HG03442 (cell line): ENCODE results near the gene CACTIN.
"Not testable (repeated sequence)": the region's sequence is repeated elsewhere in the genome, so short reads cannot be mapped to it uniquely, and the experiment has no call there.

Experiments used
- ATAC-seq: cut with Tn5 transposase; IDR thresholded peaks from one replicate; pipeline ENCODE4 v1.9.1; 2021; ENCODE audit warnings: mild to moderate bottlenecking, moderate library complexity; ENCODE audit not compliant: unreplicated experiment

The CACTIN gene

DNA sequence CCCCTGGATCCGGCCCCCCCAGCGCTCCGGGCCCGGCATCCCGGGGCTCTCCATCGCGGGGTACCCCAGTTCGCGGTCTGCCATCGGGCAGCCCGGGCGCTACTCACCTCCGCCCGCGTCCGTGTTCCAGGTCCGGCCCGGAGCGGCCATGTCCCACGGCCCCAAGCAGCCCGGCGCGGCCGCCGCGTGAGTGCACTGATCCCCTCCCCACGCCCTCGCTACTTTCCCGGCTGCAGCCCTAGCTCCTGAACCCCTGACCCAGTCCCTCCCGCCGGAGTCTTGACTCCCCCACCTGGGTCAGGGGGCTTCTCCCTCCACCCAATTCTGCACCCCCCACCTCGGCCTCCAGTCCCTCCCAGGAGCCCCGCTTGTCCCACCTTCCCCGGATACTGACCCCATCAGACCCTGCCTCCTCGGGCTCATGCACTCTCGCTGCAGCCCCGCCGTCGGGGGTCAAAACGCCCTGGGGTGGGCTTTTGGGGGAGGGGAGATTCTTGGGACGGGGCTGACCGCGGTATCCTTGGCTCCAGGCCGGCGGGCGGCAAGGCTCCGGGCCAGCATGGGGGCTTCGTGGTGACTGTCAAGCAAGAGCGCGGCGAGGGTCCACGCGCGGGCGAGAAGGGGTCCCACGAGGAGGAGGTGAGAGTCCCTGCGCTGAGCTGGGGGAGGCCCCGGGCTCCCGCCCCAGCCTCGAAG, 53.3 kb downstream of the CACTIN start:
- ATAC-seq = peak; percentile 2

DNA sequence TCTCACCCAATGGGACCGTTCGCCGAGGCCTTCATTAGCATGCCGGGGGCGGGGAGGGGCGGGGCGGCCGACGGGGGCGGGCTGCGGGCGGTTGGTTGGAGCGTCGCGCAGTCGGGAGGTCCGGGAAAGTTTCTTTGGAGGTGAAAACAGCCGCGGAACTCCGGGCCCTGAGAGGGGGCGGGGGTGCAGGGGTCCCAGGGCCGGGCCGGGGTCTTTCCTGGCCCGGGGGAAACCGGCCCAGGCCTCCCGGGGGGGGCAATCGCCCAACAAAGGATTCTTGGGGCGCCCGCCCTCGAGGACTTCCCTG, 53.8 kb downstream of the CACTIN start, which contains the start of gene HMG20B:
Gene HMG20B, plus strand, starts transcription at position 90 of the 307 bp plus-strand sequence. CDS start 366 bp downstream, outside the sequence.
- no peak for ATAC-seq

DNA sequence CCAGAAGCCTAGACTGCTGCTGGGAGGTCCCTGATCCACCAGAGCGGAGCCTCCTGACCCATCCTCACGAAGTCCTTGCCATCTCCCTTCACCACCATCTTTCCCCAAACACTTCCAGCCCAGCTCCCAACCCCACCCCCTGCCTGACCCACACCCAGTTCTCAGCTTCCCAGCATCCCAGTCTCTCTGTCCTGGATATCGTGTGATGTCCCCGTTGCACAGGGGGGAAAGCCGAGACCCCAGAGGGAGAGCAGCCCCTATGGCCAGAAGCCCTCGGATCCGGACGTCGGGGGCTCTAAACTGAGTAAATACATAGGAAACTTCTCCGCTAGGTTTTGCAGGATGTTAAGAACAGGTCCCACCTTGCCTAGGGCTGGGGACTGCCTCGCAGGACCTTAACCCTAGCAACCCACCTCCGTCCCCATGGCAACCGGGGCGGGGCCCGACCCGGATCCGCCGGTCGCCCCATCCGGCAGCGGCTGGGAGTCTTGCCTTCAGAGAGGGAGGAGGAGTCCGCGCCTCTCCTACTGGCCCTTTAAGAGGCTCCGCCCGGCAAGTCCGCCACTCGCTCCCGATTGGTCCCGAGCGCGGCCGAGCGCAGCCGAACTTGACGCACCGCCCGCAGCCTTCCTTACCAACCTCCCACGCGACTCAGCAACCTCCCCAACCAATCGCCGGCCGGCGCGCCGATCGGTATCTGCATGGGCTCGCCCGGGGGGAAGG, 54.3 kb downstream of the CACTIN start:
- peak; percentile 86 for ATAC-seq

DNA sequence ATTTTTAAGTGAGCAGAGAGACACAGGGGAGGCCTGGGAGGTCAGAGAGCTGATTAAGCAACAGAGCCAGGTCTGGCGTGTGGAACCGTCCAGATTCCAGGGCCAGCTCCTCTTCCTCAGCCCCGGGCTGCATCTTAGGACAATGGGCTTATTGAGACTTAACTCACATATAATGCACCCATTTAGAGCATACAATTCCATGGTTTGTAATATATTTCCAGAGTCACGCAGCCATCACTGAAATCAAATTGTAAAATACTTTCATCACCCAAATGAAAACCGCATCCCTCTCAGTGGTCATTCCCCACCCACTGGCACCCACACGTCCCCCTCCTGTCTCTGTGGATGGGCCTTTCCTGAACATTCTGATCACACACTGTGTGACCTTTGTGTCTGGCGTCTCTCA, 56.0 kb downstream of the CACTIN start:
- ATAC-seq = no peak

DNA sequence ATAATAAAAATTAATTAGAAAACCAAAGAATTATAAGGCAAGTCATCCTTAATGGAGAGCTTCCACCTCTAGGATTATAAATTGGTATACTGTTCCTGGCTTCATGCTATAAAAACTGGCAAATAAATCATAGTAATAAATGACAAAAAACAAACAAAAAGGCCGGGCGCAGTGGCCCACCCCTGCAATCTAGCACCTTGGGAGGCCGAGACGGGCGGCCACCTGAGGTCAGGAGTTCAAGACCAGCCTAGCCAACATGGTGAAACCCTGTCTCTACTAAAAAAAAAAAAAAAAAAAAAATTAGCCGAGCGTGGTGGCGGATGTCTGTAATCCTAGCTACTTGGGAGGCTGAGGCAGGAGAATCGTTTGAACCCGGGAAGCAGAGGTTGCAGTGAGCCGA, 56.5 kb downstream of the CACTIN start:
- not testable (repeated sequence) for ATAC-seq

DNA sequence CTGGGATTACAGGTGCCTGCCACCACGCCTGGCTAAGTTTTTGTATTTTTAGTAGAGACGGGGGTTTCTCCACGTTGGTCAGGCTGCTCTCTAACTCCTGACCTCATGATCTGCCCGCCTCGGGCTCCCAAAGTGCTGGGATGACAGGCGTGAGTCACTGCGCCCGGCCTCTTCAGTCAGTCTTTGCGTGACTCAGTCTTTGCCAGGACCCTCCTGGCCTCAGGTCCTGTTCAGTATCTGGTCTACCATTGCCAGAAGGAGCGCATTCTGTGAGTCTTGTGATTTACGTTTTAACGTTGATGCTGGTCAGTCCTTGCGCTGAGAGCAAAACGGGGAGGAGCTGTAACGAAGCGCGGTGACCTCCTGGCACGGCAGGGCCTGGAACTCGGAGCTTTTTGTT, 61.5 kb downstream of the CACTIN start:
- no peak for ATAC-seq

DNA sequence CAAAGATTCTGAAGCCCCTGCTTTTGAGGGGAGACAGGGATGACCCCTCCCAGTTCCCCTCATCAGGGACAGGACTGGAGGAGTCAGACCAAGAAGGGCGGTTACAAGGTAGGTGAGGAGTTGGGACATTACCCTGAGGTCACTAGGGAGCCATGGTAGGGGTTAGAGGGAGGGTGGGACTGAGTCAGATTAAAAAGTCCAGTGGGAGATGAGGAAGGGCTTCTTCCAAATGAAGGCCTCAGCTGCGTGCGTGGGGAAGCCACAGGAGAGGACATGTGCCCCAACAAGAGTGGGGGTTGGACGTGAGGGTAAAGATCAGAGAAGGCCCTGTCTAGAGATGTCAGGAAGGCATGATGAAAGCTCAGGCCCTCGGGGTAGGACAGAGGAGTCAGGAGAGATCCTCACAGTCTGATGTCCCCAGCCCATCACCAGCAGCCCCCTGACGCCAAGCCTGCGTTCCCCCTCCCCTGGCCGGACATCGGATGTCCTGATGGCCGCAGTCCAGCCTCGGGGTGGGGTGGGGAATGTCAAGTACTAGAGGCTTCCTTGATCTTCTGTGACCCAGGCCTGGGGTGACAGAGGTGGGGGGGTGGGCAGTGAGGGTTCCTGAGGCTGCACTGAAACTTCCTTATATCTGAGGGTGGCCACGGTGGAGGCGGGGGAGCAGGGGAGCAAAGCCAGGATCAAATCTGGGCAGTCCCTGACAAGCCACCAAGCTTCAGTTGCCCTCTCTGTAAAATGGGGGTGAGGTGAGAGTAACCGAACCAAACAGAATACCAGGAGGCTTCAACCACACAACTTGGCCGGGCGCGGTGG, 62.7 kb downstream of the CACTIN start:
- ATAC-seq = no peak
